ENCODE measurements around the gene TMOD4. TPM values are rescaled to one million over a fixed set of nuclear protein-coding genes. Genes with fewer than 3 reads are reported as not detected.

Gene TMOD4
- total and polyA plus RNA-seq, 2 of the 13 experiments (the other 11 are each of a cell fraction or from before 2014, with no cell fraction given) = 0.66 TPM; not detected in 1

DNA sequence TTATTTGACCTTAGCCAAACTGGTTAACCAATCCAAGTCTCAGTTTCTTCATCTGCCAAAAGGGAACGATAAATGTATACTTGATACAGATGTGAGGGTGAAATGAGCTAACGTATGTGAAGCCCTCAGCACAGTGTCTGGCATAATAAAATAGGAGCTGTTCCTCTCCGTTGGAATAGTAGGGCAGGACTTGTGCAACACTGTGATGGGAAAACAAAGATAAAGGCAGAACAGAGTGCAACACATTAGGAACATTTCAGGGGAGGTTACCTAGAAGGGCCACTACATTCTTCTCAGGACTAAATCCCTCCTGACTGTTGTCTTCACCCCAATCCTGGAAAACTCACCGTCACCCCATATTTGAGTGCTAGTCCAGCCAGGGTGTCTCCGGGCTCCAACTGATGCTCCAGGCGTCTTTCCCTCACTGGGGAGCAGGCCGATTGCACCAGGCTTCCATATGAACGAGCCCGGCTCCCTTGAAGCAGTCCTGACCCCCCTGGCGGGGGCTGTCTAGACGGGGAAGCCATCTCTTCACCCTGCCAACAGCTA lies 11.0 kb downstream of the TMOD4 start:
- POLR2A ChIA-PET = interaction anchor here (0.6 to 2.8 kb wide), 8 partner anchors 9 to 207 kb away, joined by 3 to 25 read pairs (median 4); partner anchors contain the start of genes PSMD4 and VPS72
- Histone ChIP-seq H4K20me1 (ENCODE audit: insufficient read depth, low read length) (no peaks in the 10 kb centered on the region), H3K27me3 (ENCODE audit: control insufficient read depth in 1 of 2, insufficient read depth in 2 of 2, low read length in 2 of 2) (peaks cover 0 to 5% of the 10 kb centered on the region in 2 experiments; a peak in 2 of 5 replicates), H3K4me3 (replicated peaks in 1 of 3; ENCODE audit: insufficient read depth in 1 of 3, low read depth in 2 of 3, low read length in 3 of 3) (peak overlapping the region; percentile 91 to 94 (median 93)), H3K9me3 (ENCODE audit: low read length) (no peaks in the 10 kb centered on the region), H3K4me2 (ENCODE audit: low read depth, low read length) (peak overlapping the region; percentile 91), H3K4me1 (ENCODE audit: insufficient read depth, low read length) (peaks cover 25% of the 10 kb centered on the region), H3K9ac (ENCODE audit: insufficient read depth, low read depth, low read length) (peak overlapping the region; percentile 93), H3K27ac (ENCODE audit: extremely low read length, insufficient read depth, low read length) (peak overlapping the region; percentile 85), H3K79me2 (ENCODE audit: insufficient read depth, low read length) (peaks cover 17% of the 10 kb centered on the region), H2AFZ (ENCODE audit: low read length) (no peak overlapping the region), H3K36me3 (replicated peaks in 1 of 2; ENCODE audit: control insufficient read depth in 1 of 2, insufficient read depth in 2 of 2, low read length in 2 of 2) (peaks cover 13 to 17% of the 10 kb centered on the region in 2 experiments)
- in situ Hi-C loops (cut with HindIII; ENCODE audit: extremely low pct_ligation_motif_present, low pct_unique_long_range_greater_than_20kb) (no loop called here), intact Hi-C loops (cut with micrococcal nuclease; ENCODE audit: unreplicated experiment) (no loop called here)
- CTCF ChIA-PET (ENCODE audit: low intra/inter-chr PET ratio, low total read pairs) = no interaction called here
- ATAC-seq (peak; percentile 30), DNase-seq (ENCODE audit: low spot score) (peak; percentile 25), FAIRE-seq (peak; percentile 78)
- TSS peak; percentile 49 for BruUV-seq (replicated peaks)
- WGBS (ENCODE audit: low lambda C conversion rate) = under 1% methylated on average over 6 of the region's 11 CpGs
- 0 out of 2 replicates have a peak, but pooled peaks have one; percentile 6 for TF ChIP-seq ZNF703 (CRISPR knock-in tag; IDR thresholded peaks at IDR 0.05; ENCODE audit: borderline replicate concordance)
- peak; percentile 78 for TF ChIP-seq CEBPG (CRISPR knock-in tag; IDR thresholded peaks at IDR 0.05)
- TF ChIP-seq EED (CRISPR knock-in tag; IDR thresholded peaks at IDR 0.05) = no peak
- peak; percentile 24; the same call in 1 of the 2 replicates for TF ChIP-seq TARDBP (CRISPR knock-in tag; IDR thresholded peaks at IDR 0.05)
- TF ChIP-seq CEBPB (IDR thresholded peaks at IDR 0.05; ENCODE audit: borderline replicate concordance, low read depth, low read length) = peak; percentile 76; the same call in 1 of the 2 replicates
- TF ChIP-seq ZNF577 (CRISPR knock-in tag; IDR thresholded peaks at IDR 0.05; ENCODE audit: borderline replicate concordance, low read depth) = no peak
- TF ChIP-seq RBFOX2 (IDR thresholded peaks at IDR 0.05; ENCODE audit: low read depth, low read length) = 0 out of 2 replicates have a peak, but pooled peaks have one; percentile 19
- TF ChIP-seq, protein P1, sequence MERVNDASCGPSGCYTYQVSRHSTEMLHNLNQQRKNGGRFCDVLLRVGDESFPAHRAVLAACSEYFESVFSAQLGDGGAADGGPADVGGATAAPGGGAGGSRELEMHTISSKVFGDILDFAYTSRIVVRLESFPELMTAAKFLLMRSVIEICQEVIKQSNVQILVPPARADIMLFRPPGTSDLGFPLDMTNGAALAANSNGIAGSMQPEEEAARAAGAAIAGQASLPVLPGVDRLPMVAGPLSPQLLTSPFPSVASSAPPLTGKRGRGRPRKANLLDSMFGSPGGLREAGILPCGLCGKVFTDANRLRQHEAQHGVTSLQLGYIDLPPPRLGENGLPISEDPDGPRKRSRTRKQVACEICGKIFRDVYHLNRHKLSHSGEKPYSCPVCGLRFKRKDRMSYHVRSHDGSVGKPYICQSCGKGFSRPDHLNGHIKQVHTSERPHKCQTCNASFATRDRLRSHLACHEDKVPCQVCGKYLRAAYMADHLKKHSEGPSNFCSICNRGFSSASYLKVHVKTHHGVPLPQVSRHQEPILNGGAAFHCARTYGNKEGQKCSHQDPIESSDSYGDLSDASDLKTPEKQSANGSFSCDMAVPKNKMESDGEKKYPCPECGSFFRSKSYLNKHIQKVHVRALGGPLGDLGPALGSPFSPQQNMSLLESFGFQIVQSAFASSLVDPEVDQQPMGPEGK (CRISPR knock-in tag; IDR thresholded peaks at IDR 0.05) = peak; percentile 67; the same call in 1 of the 2 replicates
- TF ChIP-seq BRCA1 (CRISPR knock-in tag; IDR thresholded peaks at IDR 0.05) = no peak
- TF ChIP-seq, protein P2, sequence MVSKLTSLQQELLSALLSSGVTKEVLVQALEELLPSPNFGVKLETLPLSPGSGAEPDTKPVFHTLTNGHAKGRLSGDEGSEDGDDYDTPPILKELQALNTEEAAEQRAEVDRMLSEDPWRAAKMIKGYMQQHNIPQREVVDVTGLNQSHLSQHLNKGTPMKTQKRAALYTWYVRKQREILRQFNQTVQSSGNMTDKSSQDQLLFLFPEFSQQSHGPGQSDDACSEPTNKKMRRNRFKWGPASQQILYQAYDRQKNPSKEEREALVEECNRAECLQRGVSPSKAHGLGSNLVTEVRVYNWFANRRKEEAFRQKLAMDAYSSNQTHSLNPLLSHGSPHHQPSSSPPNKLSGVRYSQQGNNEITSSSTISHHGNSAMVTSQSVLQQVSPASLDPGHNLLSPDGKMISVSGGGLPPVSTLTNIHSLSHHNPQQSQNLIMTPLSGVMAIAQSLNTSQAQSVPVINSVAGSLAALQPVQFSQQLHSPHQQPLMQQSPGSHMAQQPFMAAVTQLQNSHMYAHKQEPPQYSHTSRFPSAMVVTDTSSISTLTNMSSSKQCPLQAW (CRISPR knock-in tag; IDR thresholded peaks at IDR 0.05) = 0 out of 2 replicates have a peak, but pooled peaks have one; percentile 14

Measured in HepG2 (cell line).